Spleen (tissue), 11 donors: Measurements from ENCODE around the gene ATE1. TPM values are rescaled to one million over a fixed set of nuclear protein-coding genes. Genes with fewer than 3 reads are reported as not detected.

Experiments
- DNase-seq: peaks from one replicate; pipeline ENCODE4 v3.0.0-alpha.2; 2020
- H3K27ac ChIP-seq, 8 donors: fragments of 200-600 bp; sonication (generic) in 7 of 8; 1 replicate in 4 of 8; 2 replicates in 4 of 8; pipeline versions ENCODE4 v1.5.0 to v1.8.0; 2016 to 2021; ENCODE audit warnings: inconsistent platforms in 4 of 8, mild to moderate bottlenecking in 4 of 8, moderate library complexity in 1 of 8
- H3K27me3 ChIP-seq, 7 donors: fragments of 200-600 bp; sonication (generic) in 6 of 7; replicated peaks in 1 of 7; 1 replicate in 4 of 7; 2 replicates in 3 of 7; pipeline versions ENCODE4 v1.5.0 to v1.8.0; 2016 to 2021; ENCODE audit warnings: inconsistent platforms in 3 of 7, mild to moderate bottlenecking in 1 of 7
- H3K36me3 ChIP-seq, 6 donors: fragments of 200-600 bp; sonication (generic) in 5 of 6; 1 replicate in 4 of 6; 2 replicates in 2 of 6; pipeline versions ENCODE4 v1.5.0 to v1.8.0; 2016 to 2021; ENCODE audit warnings: inconsistent platforms in 2 of 6
- H3K4me1 ChIP-seq, 6 donors: fragments of 200-600 bp; sonication (generic) in 5 of 6; 1 replicate in 3 of 6; 2 replicates in 3 of 6; pipeline versions ENCODE4 v1.5.0 to v1.8.0; 2016 to 2021; ENCODE audit warnings: inconsistent platforms in 3 of 6
- H3K4me3 ChIP-seq, 8 donors: fragments of 200-600 bp; sonication (generic) in 7 of 8; 1 replicate in 4 of 8; 2 replicates in 4 of 8; pipeline versions ENCODE4 v1.5.0 to v1.8.0; 2016 to 2021; ENCODE audit warnings: inconsistent platforms in 4 of 8, mild to moderate bottlenecking in 4 of 8, moderate library complexity in 2 of 8
- H3K9me3 ChIP-seq, 8 donors: fragments of 200-600 bp; sonication (generic) in 7 of 8; 1 replicate in 4 of 8; 2 replicates in 4 of 8; pipeline versions ENCODE4 v1.5.0 to v1.8.0; 2016 to 2021; ENCODE audit warnings: inconsistent platforms in 4 of 8
- CTCF ChIP-seq, 11 experiments: fragments of 200-600 bp in 7 of 11; fragments of 450-650 bp in 4 of 11; sonication (generic) in 4 of 11; IDR thresholded peaks in 8 of 11; conservative IDR thresholded peaks in 3 of 11; 1 replicate in 7 of 11; 2 replicates in 4 of 11; pipeline versions ENCODE4 v1.4.0 to v1.8.0; 2016 to 2021; ENCODE audit warnings: antibody characterized with exemption in 11 of 11, inconsistent platforms in 4 of 11, mild to moderate bottlenecking in 1 of 11
- POLR2A ChIP-seq, 3 donors: fragments of 450-650 bp; IDR thresholded peaks; one replicate each; pipeline ENCODE4 v1.5.1; 2017; ENCODE audit warnings: antibody characterized with exemption in 3 of 3, mild to moderate bottlenecking in 1 of 3
- POLR2AphosphoS5 ChIP-seq, 3 donors: sonication (generic); formaldehyde crosslinking; IDR thresholded peaks; one replicate each; pipeline ENCODE4 v1.5.1; 2017; ENCODE audit warnings: antibody characterized with exemption in 3 of 3
- WGBS, 5 donors: extraction: QIAGEN DNeasy Blood & Tissue Kit in 3 of 5; methylation state at CpG; one replicate each; pipeline versions ENCODE4 v1.1.5 to v1.1.7; 2013 to 2018; 5-methylcytosine and 5-hydroxymethylcytosine counted together
- intact Hi-C: fragments of 100-400 bp; cut with DNase I; formaldehyde crosslinking; loops from one replicate; pipeline ENCODE4 v1.15.0; 2023; ENCODE audit warnings: low total_unique reads
- polyA plus RNA-seq, 3 donors: library from polyadenylated mRNA; stranded (reverse); fragments of 200-250 nt; gene quantifications; one replicate each; pipeline ENCODE4 v1.2.1, GENCODE V29; 2013
- total RNA-seq, 7 donors: library from RNA; depleted of rRNA in 3 of 7; stranded (reverse); fragments of >200 nt in 3 of 7; fragmentation: NEBNext Ultra II Directional in 4 of 7; extraction: Animal tissue kit (Norgen Biotek cat#: 25700) in 4 of 7; gene quantifications; one replicate each; pipeline versions ENCODE4 v1.1.0 to v1.2.1, GENCODE V29; 2016 to 2021
- donor health status: healthy with polysubstance abuse.
- donor health status: DM: no; HTN: no; CAD: no; lungs with moderate emphysema.
- donor health status: DM: no; HTN: no; CAD: no.
- donor health status: Bipolar disorder and iron deficiency.
- donor health status: healthy.
- donor health status: DM: no; HTN: no; CAD: no.
- donor health status: DM: yes; HTN: yes; CAD: no.

The ATE1 gene
- total and polyA plus RNA-seq, 10 donors = 5.4 to 38.9 (median 29.9) TPM

GRCh38 chr10:121753726-121754476, 173.9 kb downstream of the ATE1 start:
- H3K4me1 ChIP-seq = no peaks in the 10 kb centered on the region
- intact Hi-C loops = no loop called here
- H3K27me3 ChIP-seq = no peaks in the 10 kb centered on the region
- H3K36me3 ChIP-seq = peaks cover 0 to 41% (median 14%) of the 10 kb centered on the region in 6 donors
- H3K4me3 ChIP-seq = no peak overlapping the region
- TF ChIP-seq POLR2A (IDR thresholded peaks at IDR 0.05) = no peak
- TF ChIP-seq CTCF (IDR thresholded peaks at IDR 0.05 in 8 of 11, conservative IDR thresholded peaks at IDR 0.05 in 3 of 11) = no peak
- no peak for TF ChIP-seq POLR2AphosphoS5 (IDR thresholded peaks at IDR 0.05)
- WGBS, 5 donors = 74 to 88% (median 77%) methylated on average over 6 of the region's 6 CpGs
- H3K27ac ChIP-seq = no peak overlapping the region
- DNase-seq = no peak
- H3K9me3 ChIP-seq = peaks cover 5 to 42% (median 37%) of the 10 kb centered on the region in 8 donors

GRCh38 chr10:121751191-121751760, 176.6 kb downstream of the ATE1 start:
- no peak overlapping the region for H3K4me3 ChIP-seq
- peaks cover 0 to 15% (median 10%) of the 10 kb centered on the region in 8 donors for H3K9me3 ChIP-seq
- intact Hi-C loops = no loop called here
- H3K27ac ChIP-seq = no peak overlapping the region
- 94 to 98% (median 95%) methylated on average over 3 of the region's 3 CpGs for WGBS, 5 donors
- H3K36me3 ChIP-seq = peaks cover 0 to 15% (median 0%) of the 10 kb centered on the region in 6 donors
- H3K27me3 ChIP-seq = no peaks in the 10 kb centered on the region
- TF ChIP-seq CTCF (IDR thresholded peaks at IDR 0.05 in 8 of 11, conservative IDR thresholded peaks at IDR 0.05 in 3 of 11) (no peak), POLR2AphosphoS5 (IDR thresholded peaks at IDR 0.05) (no peak), POLR2A (IDR thresholded peaks at IDR 0.05) (no peak)
- no peak for DNase-seq
- H3K4me1 ChIP-seq = no peaks in the 10 kb centered on the region

- H3K27ac ChIP-seq = no peak overlapping the region
- TF ChIP-seq CTCF (IDR thresholded peaks at IDR 0.05 in 8 of 11, conservative IDR thresholded peaks at IDR 0.05 in 3 of 11) (no peak), POLR2AphosphoS5 (IDR thresholded peaks at IDR 0.05) (no peak), POLR2A (IDR thresholded peaks at IDR 0.05) (no peak)
- H3K27me3 ChIP-seq = no peaks in the 10 kb centered on the region
- no peaks in the 10 kb centered on the region for H3K4me1 ChIP-seq
- H3K4me3 ChIP-seq = no peak overlapping the region
- H3K9me3 ChIP-seq = no peaks in the 10 kb centered on the region
- no peak for DNase-seq
- intact Hi-C loops = no loop called here
- H3K36me3 ChIP-seq = peaks cover 0 to 33% (median 6%) of the 10 kb centered on the region in 6 donors
- 85 to 96% (median 93%) methylated on average over 3 of the region's 3 CpGs for WGBS, 5 donors
Measured at GRCh38 chr10:121747163-121747775, 180.6 kb downstream of the ATE1 start.
